Measurements from ENCODE around the gene RASL10B. TPM values are rescaled to one million over a fixed set of nuclear protein-coding genes. Genes with fewer than 3 reads are reported as not detected.

RASL10B gene
- total RNA-seq, 1 experiment from 2014 or later = 17.4 TPM

DNA sequence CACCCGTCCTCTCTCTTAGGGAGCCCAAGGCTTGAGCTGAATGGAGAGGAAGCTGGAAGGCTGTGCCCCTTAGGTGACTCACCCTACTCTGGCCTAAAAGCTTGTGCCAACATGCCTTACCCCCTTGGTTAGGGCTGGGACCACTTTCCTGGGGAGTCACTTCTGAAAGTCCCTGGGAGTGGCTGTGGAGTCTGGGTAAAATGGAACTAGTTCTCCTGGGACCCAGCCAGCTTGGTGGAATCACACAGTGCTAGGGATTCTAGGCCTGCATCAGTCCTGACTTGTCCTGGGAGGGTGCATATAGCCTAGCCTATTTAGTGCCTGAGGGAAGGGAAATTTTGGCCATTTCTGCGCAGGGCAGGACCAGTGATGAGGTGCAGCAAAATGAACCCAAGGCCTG lies 53.5 kb downstream of the RASL10B start:
- Mint-ChIP-seq H3K27ac (no peak overlapping the region), H3K4me1 (no peaks in the 10 kb centered on the region), H3K4me3 (no peak overlapping the region), H3K9me3 (no peaks in the 10 kb centered on the region), H3K27me3 (ENCODE audit: low read depth) (no peaks in the 10 kb centered on the region; the same call in none of the 2 replicates), H3K36me3 (no peaks in the 10 kb centered on the region)
- no peak for ATAC-seq
- no peak for DNase-seq (ENCODE audit: low spot score)
- ChIA-PET POLR2A (interaction anchor here (1.5 kb wide), 1 partner anchor 24 kb away, joined by 4 read pairs; the partner anchor contains the start of gene TAF15), CTCF (interaction anchor here (0.6 to 2.0 kb wide), 6 partner anchors 18 to 197 kb away, joined by 3 to 8 read pairs (median 4); partner anchors contain the start of gene TAF15)
- TF ChIP-seq SP1 (CRISPR knock-in tag; conservative IDR thresholded peaks at IDR 0.05) = no peak
- TF ChIP-seq CREB1 (CRISPR knock-in tag; IDR thresholded peaks at IDR 0.05) = no peak
- no peak for TF ChIP-seq HMGA2 (CRISPR knock-in tag; IDR thresholded peaks at IDR 0.05)
- no peak for TF ChIP-seq NR2C2 (CRISPR knock-in tag; IDR thresholded peaks at IDR 0.05)
- no peak for TF ChIP-seq ELF4 (CRISPR knock-in tag; IDR thresholded peaks at IDR 0.05; ENCODE audit: low read depth)

- ChIA-PET CTCF (interaction anchor here (2.5 kb wide), 1 partner anchor 23 kb away, joined by 12 read pairs; no protein-coding TSS in a partner anchor), POLR2A (no interaction called here)
- no peak for TF ChIP-seq MXD4 (CRISPR knock-in tag; IDR thresholded peaks at IDR 0.05; ENCODE audit: borderline replicate concordance)
- TF ChIP-seq, protein P1, sequence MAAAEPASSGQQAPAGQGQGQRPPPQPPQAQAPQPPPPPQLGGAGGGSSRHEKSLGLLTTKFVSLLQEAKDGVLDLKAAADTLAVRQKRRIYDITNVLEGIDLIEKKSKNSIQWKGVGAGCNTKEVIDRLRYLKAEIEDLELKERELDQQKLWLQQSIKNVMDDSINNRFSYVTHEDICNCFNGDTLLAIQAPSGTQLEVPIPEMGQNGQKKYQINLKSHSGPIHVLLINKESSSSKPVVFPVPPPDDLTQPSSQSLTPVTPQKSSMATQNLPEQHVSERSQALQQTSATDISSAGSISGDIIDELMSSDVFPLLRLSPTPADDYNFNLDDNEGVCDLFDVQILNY (CRISPR knock-in tag; IDR thresholded peaks at IDR 0.05) = no peak
- TF ChIP-seq PRDM15 (CRISPR knock-in tag; IDR thresholded peaks at IDR 0.05) = no peak
- no peak for TF ChIP-seq ZNF512 (CRISPR knock-in tag; IDR thresholded peaks at IDR 0.05; ENCODE audit: borderline replicate concordance)
- TF ChIP-seq, protein P2, sequence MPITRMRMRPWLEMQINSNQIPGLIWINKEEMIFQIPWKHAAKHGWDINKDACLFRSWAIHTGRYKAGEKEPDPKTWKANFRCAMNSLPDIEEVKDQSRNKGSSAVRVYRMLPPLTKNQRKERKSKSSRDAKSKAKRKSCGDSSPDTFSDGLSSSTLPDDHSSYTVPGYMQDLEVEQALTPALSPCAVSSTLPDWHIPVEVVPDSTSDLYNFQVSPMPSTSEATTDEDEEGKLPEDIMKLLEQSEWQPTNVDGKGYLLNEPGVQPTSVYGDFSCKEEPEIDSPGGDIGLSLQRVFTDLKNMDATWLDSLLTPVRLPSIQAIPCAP (CRISPR knock-in tag; IDR thresholded peaks at IDR 0.05) = no peak
- TF ChIP-seq ATF6 (CRISPR knock-in tag; IDR thresholded peaks at IDR 0.05) = no peak
- no peak for TF ChIP-seq ERG (CRISPR knock-in tag; IDR thresholded peaks at IDR 0.05)
- TF ChIP-seq FOXK1 (CRISPR knock-in tag; IDR thresholded peaks at IDR 0.05) = no peak
- TF ChIP-seq OVOL2 (CRISPR knock-in tag; IDR thresholded peaks at IDR 0.05; ENCODE audit: borderline replicate concordance) = no peak
- TF ChIP-seq PREB (CRISPR knock-in tag; IDR thresholded peaks at IDR 0.05; ENCODE audit: borderline replicate concordance) = no peak
- TF ChIP-seq, protein P3, sequence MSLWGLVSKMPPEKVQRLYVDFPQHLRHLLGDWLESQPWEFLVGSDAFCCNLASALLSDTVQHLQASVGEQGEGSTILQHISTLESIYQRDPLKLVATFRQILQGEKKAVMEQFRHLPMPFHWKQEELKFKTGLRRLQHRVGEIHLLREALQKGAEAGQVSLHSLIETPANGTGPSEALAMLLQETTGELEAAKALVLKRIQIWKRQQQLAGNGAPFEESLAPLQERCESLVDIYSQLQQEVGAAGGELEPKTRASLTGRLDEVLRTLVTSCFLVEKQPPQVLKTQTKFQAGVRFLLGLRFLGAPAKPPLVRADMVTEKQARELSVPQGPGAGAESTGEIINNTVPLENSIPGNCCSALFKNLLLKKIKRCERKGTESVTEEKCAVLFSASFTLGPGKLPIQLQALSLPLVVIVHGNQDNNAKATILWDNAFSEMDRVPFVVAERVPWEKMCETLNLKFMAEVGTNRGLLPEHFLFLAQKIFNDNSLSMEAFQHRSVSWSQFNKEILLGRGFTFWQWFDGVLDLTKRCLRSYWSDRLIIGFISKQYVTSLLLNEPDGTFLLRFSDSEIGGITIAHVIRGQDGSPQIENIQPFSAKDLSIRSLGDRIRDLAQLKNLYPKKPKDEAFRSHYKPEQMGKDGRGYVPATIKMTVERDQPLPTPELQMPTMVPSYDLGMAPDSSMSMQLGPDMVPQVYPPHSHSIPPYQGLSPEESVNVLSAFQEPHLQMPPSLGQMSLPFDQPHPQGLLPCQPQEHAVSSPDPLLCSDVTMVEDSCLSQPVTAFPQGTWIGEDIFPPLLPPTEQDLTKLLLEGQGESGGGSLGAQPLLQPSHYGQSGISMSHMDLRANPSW (CRISPR knock-in tag; conservative IDR thresholded peaks at IDR 0.05; ENCODE audit: low read depth) = no peak
- TF ChIP-seq SOX15 (CRISPR knock-in tag; IDR thresholded peaks at IDR 0.05) = no peak
- TF ChIP-seq FOXJ3 (CRISPR knock-in tag; IDR thresholded peaks at IDR 0.05; ENCODE audit: borderline replicate concordance) = no peak
- TF ChIP-seq, protein P4, sequence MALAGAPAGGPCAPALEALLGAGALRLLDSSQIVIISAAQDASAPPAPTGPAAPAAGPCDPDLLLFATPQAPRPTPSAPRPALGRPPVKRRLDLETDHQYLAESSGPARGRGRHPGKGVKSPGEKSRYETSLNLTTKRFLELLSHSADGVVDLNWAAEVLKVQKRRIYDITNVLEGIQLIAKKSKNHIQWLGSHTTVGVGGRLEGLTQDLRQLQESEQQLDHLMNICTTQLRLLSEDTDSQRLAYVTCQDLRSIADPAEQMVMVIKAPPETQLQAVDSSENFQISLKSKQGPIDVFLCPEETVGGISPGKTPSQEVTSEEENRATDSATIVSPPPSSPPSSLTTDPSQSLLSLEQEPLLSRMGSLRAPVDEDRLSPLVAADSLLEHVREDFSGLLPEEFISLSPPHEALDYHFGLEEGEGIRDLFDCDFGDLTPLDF (CRISPR knock-in tag; IDR thresholded peaks at IDR 0.05) = no peak
These were observed 55.5 kb downstream of the RASL10B start for GRCh38 chr17:35786941-35787432.

More at GRCh38 chr17:35786941-35787432, 55.5 kb downstream of the RASL10B start:
- Mint-ChIP-seq H3K27ac (no peak overlapping the region), H3K4me3 (no peak overlapping the region), H3K9me3 (no peaks in the 10 kb centered on the region), H3K27me3 (ENCODE audit: low read depth) (peaks cover 7% of the 10 kb centered on the region), H3K36me3 (no peaks in the 10 kb centered on the region), H3K4me1 (no peaks in the 10 kb centered on the region)
- no peak for ATAC-seq
- DNase-seq (ENCODE audit: low spot score) = no peak
